ENCODE measurements around the gene CADPS2. TPM values are rescaled to one million over a fixed set of nuclear protein-coding genes. Genes with fewer than 3 reads are reported as not detected.

The CADPS2 gene
- total RNA-seq, 3 donors from 2014 or later (not counting 1 experiment from before 2014, with no cell fraction given) = not detected

GRCh38 chr7:122412883-122413282 is 473.4 kb downstream of the CADPS2 start:
- no peaks in the 10 kb centered on the region for H3K4me1 Mint-ChIP-seq
- no peak for DNase-seq
- Histone ChIP-seq H3K27ac (ENCODE audit: low read length) (no peak overlapping the region), H3K9me3 (ENCODE audit: control insufficient read depth, insufficient read depth, low read length) (no peaks in the 10 kb centered on the region), H3K36me3 (ENCODE audit: control insufficient read depth, insufficient read depth, low read length) (no peaks in the 10 kb centered on the region), H3K4me1 (ENCODE audit: control insufficient read depth, insufficient read depth, low read length) (no peaks in the 10 kb centered on the region), H3K27me3 (ENCODE audit: control insufficient read depth, insufficient read depth, low read length) (no peaks in the 10 kb centered on the region), H3K4me3 (ENCODE audit: low read length) (no peak overlapping the region)
- peaks cover 7% of the 10 kb centered on the region in 2 donors for H3K9me3 Mint-ChIP-seq
- ATAC-seq = no peak
- intact Hi-C loops (cut with micrococcal nuclease) = no loop called here
- no peaks in the 10 kb centered on the region for H3K36me3 Mint-ChIP-seq
- WGBS (ENCODE audit: insufficient coverage) = 83% methylated on average over 1 of the region's 1 CpG
- no peak overlapping the region for H3K27ac Mint-ChIP-seq
- H3K4me3 Mint-ChIP-seq = no peak overlapping the region
- no peak for TF ChIP-seq CTCF (IDR thresholded peaks at IDR 0.05)
- no peaks in the 10 kb centered on the region for H3K27me3 Mint-ChIP-seq (ENCODE audit: low read depth in 2 of 2)

- Mint-ChIP-seq H3K27me3 (ENCODE audit: low read depth in 2 of 2) (no peaks in the 10 kb centered on the region), H3K36me3 (no peaks in the 10 kb centered on the region), H3K4me1 (no peaks in the 10 kb centered on the region), H3K9me3 (peaks cover 4 to 5% of the 10 kb centered on the region in 2 donors), H3K27ac (no peak overlapping the region), H3K4me3 (no peak overlapping the region)
- Histone ChIP-seq H3K27me3 (ENCODE audit: control insufficient read depth, insufficient read depth, low read length) (no peaks in the 10 kb centered on the region), H3K27ac (ENCODE audit: low read length) (no peak overlapping the region), H3K36me3 (ENCODE audit: control insufficient read depth, insufficient read depth, low read length) (no peaks in the 10 kb centered on the region), H3K4me3 (ENCODE audit: low read length) (no peak overlapping the region), H3K4me1 (ENCODE audit: control insufficient read depth, insufficient read depth, low read length) (no peaks in the 10 kb centered on the region), H3K9me3 (ENCODE audit: control insufficient read depth, insufficient read depth, low read length) (no peaks in the 10 kb centered on the region)
- no peak for ATAC-seq
- TF ChIP-seq CTCF (IDR thresholded peaks at IDR 0.05) = no peak
- intact Hi-C loops (cut with micrococcal nuclease) = no loop called here
- no peak for DNase-seq
- 95% methylated on average over 3 of the region's 6 CpGs for WGBS (ENCODE audit: insufficient coverage)
These were observed 473.8 kb downstream of the CADPS2 start for GRCh38 chr7:122412441-122412840.

GRCh38 chr7:122407195-122407594 is 479.1 kb downstream of the CADPS2 start:
- no peak for ATAC-seq
- peaks cover 4 to 6% of the 10 kb centered on the region in 2 donors for H3K9me3 Mint-ChIP-seq
- no peak overlapping the region for H3K4me3 ChIP-seq (ENCODE audit: low read length)
- no peaks in the 10 kb centered on the region for H3K36me3 Mint-ChIP-seq
- no peak overlapping the region for H3K27ac Mint-ChIP-seq
- no peak overlapping the region for H3K27ac ChIP-seq (ENCODE audit: low read length)
- intact Hi-C loops (cut with micrococcal nuclease) = no loop called here
- no peak for TF ChIP-seq CTCF (IDR thresholded peaks at IDR 0.05)
- H3K9me3 ChIP-seq (ENCODE audit: control insufficient read depth, insufficient read depth, low read length) = no peaks in the 10 kb centered on the region
- WGBS (ENCODE audit: insufficient coverage) = 91% methylated on average over 6 of the region's 6 CpGs
- no peaks in the 10 kb centered on the region for H3K27me3 ChIP-seq (ENCODE audit: control insufficient read depth, insufficient read depth, low read length)
- H3K4me1 Mint-ChIP-seq = no peaks in the 10 kb centered on the region
- H3K27me3 Mint-ChIP-seq (ENCODE audit: low read depth in 2 of 2) = no peaks in the 10 kb centered on the region
- no peak overlapping the region for H3K4me3 Mint-ChIP-seq
- H3K36me3 ChIP-seq (ENCODE audit: control insufficient read depth, insufficient read depth, low read length) = no peaks in the 10 kb centered on the region
- DNase-seq = no peak
- H3K4me1 ChIP-seq (ENCODE audit: control insufficient read depth, insufficient read depth, low read length) = no peaks in the 10 kb centered on the region

GRCh38 chr7:122403113-122403512 is 483.1 kb downstream of the CADPS2 start:
- Mint-ChIP-seq H3K9me3 (peaks cover 9 to 10% of the 10 kb centered on the region in 2 donors), H3K27ac (no peak overlapping the region), H3K4me1 (no peaks in the 10 kb centered on the region), H3K27me3 (ENCODE audit: low read depth in 2 of 2) (no peaks in the 10 kb centered on the region), H3K4me3 (no peak overlapping the region), H3K36me3 (no peaks in the 10 kb centered on the region)
- ATAC-seq (no peak), DNase-seq (no peak)
- Histone ChIP-seq H3K9me3 (ENCODE audit: control insufficient read depth, insufficient read depth, low read length) (no peaks in the 10 kb centered on the region), H3K36me3 (ENCODE audit: control insufficient read depth, insufficient read depth, low read length) (no peaks in the 10 kb centered on the region), H3K27ac (ENCODE audit: low read length) (no peak overlapping the region), H3K27me3 (ENCODE audit: control insufficient read depth, insufficient read depth, low read length) (no peaks in the 10 kb centered on the region), H3K4me1 (ENCODE audit: control insufficient read depth, insufficient read depth, low read length) (no peaks in the 10 kb centered on the region), H3K4me3 (ENCODE audit: low read length) (no peak overlapping the region)
- no CpG with 5 or more reads among the region's 1 CpG for WGBS (ENCODE audit: insufficient coverage)
- no peak for TF ChIP-seq CTCF (IDR thresholded peaks at IDR 0.05)
- intact Hi-C loops (cut with micrococcal nuclease) = no loop called here
